GM19324 (cell line): ENCODE measurements around the gene FAM83E.
"Not testable (repeated sequence)": the region's sequence is repeated elsewhere in the genome, so short reads cannot be mapped to it uniquely, and the experiment has no call there.

Experiments
- ATAC-seq: cut with Tn5 transposase; IDR thresholded peaks from one replicate; pipeline ENCODE4 v1.9.1; 2021; ENCODE audit warnings: mild to moderate bottlenecking, moderate library complexity; ENCODE audit not compliant: unreplicated experiment, low FRiP score

FAM83E gene

GRCh38 chr19:48642862-48643261, 28.0 kb upstream of the FAM83E start:
- ATAC-seq: no peak

GRCh38 chr19:48641850-48642249, 27.0 kb upstream of the FAM83E start:
- no peak for ATAC-seq

- no peak for ATAC-seq
Observed at GRCh38 chr19:48639483-48640375, 24.9 kb upstream of the FAM83E start.

- ATAC-seq: no peak
Observed at GRCh38 chr19:48638831-48639381, 24.0 kb upstream of the FAM83E start.

GRCh38 chr19:48637948-48638830, 23.3 kb upstream of the FAM83E start:
- ATAC-seq: peak; percentile 11

- peak; percentile 83 for ATAC-seq
Observed at GRCh38 chr19:48637449-48637947, 22.6 kb upstream of the FAM83E start.

GRCh38 chr19:48636859-48637448, 22.1 kb upstream of the FAM83E start, which contains the start of gene DBP:
Gene DBP (minus strand): TSS chr19:48637379. CDS start chr19:48636994, 385 bp downstream.
- no peak for ATAC-seq

- ATAC-seq: no peak
Observed at GRCh38 chr19:48635966-48636858, 21.3 kb upstream of the FAM83E start.

GRCh38 chr19:48635263-48635965, 20.5 kb upstream of the FAM83E start:
- ATAC-seq: peak; percentile 19

- peak; percentile 38 for ATAC-seq
Observed at GRCh38 chr19:48634424-48635262, 19.8 kb upstream of the FAM83E start.

GRCh38 chr19:48634036-48634342, 19.1 kb upstream of the FAM83E start:
- no peak for ATAC-seq

GRCh38 chr19:48633148-48634035, 18.5 kb upstream of the FAM83E start:
- ATAC-seq: no peak

GRCh38 chr19:48632692-48633147, 17.8 kb upstream of the FAM83E start:
- no peak for ATAC-seq

GRCh38 chr19:48632286-48632685, 17.4 kb upstream of the FAM83E start:
- ATAC-seq: not testable (repeated sequence)

GRCh38 chr19:48631225-48631624, 16.3 kb upstream of the FAM83E start:
- ATAC-seq: no peak

- no peak for ATAC-seq
Observed at GRCh38 chr19:48630296-48631063, 15.6 kb upstream of the FAM83E start.
